SK-N-MC (cell line): ENCODE data around the gene GEMIN8.

ENCODE experiments used
- EZH2 ChIP-seq: fragments of 200-600 bp; sonication (generic); IDR thresholded peaks from one replicate; pipeline ENCODE4 v1.6.1; 2017; ENCODE audit warnings: antibody characterized with exemption
- FOXP2 ChIP-seq: optimal IDR thresholded peaks from 2 replicates; pipeline ENCODE3; 2011; ENCODE audit warnings: mild to moderate bottlenecking, moderate library complexity; ENCODE audit not compliant: insufficient read depth; ENCODE audit errors: extremely low read length, control extremely low read depth
- POLR2AphosphoS5 ChIP-seq: IDR thresholded peaks from 2 replicates; pipeline ENCODE4 v1.6.1; 2012; ENCODE audit warnings: mild to moderate bottlenecking, low read depth, low read length, borderline replicate concordance

DNA sequence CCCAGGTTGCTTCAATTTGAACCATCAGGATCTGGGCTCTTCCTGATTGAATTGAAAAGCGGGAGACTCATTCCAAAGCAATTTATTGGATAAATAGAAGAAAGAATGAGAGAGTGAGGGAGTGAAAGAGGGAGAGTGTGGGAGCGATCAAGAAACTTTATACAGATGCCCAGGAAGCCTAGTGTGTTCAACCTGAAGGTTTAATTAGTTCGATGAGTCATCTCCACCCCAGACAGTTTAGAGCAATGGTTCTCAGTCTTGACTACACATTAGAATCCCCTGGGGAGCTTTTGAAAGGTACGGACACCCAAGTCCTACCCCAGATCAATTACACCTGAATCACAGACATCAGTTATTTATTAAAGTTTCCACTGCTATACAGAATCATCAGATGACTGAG, 61.5 kb downstream of the GEMIN8 start:
- TF ChIP-seq POLR2AphosphoS5 (no peak), FOXP2 (no peak), EZH2 (no peak)
